Stomach (tissue), 9 donors: ENCODE data around the gene GTF2IRD1. TPM values are rescaled to one million over a fixed set of nuclear protein-coding genes. Genes with fewer than 3 reads are reported as not detected.
"Not testable (repeated sequence)": the region's sequence is repeated elsewhere in the genome, so short reads cannot be mapped to it uniquely, and the experiment has no call there.

Source experiments
- DNase-seq, 2 donors: peaks; one replicate each; pipeline versions ENCODE4 v3.0.0 to v3.0.0-alpha.2; 2013 to 2019
- H3K27ac ChIP-seq, 5 donors: fragments of 200-600 bp in 4 of 5; sonication (generic) in 4 of 5; one replicate each; pipeline ENCODE4 v1.5.1; 2013 to 2019; ENCODE audit warnings: mild to moderate bottlenecking in 1 of 5, moderate library complexity in 1 of 5
- H3K27me3 ChIP-seq, 3 donors: fragments of 200-600 bp; sonication (generic); one replicate each; pipeline ENCODE4 v1.5.1; 2017 to 2019; ENCODE audit warnings: mixed run types in 1 of 3
- H3K36me3 ChIP-seq, 4 donors: fragments of 200-600 bp; sonication (generic); 1 replicate in 3 of 4; 2 replicates in 1 of 4; pipeline ENCODE4 v1.5.1; 2016 to 2019
- H3K4me1 ChIP-seq, 4 donors: fragments of 200-600 bp; sonication (generic); one replicate each; pipeline ENCODE4 v1.5.1; 2016 to 2019
- H3K4me3 ChIP-seq, 4 donors: fragments of 200-600 bp; sonication (generic) in 3 of 4; one replicate each; pipeline ENCODE4 v1.5.1; 2016 to 2019; ENCODE audit warnings: mild to moderate bottlenecking in 1 of 4
- H3K9me3 ChIP-seq, 4 donors: fragments of 200-600 bp; sonication (generic); one replicate each; pipeline ENCODE4 v1.5.1; 2016 to 2019
- CTCF ChIP-seq, 7 experiments: fragments of 450-650 bp in 4 of 7; fragments of 200-600 bp in 3 of 7; sonication (generic) in 3 of 7; IDR thresholded peaks; one replicate each; pipeline ENCODE4 v1.5.1; 2016 to 2019; ENCODE audit warnings: antibody characterized with exemption in 7 of 7, control low read depth in 2 of 7, mild to moderate bottlenecking in 1 of 7
- EP300 ChIP-seq: sonication (generic); formaldehyde crosslinking; IDR thresholded peaks from one replicate; pipeline ENCODE4 v1.6.1; 2017; ENCODE audit warnings: antibody characterized with exemption
- POLR2A ChIP-seq, 4 donors: fragments of 450-650 bp; IDR thresholded peaks; one replicate each; pipeline ENCODE4 v1.6.1; 2016; ENCODE audit warnings: antibody characterized with exemption in 4 of 4, control low read depth in 2 of 4, mild to moderate bottlenecking in 1 of 4, moderate library complexity in 1 of 4
- POLR2AphosphoS5 ChIP-seq, 3 donors: sonication (generic); formaldehyde crosslinking; IDR thresholded peaks; one replicate each; pipeline ENCODE4 v1.6.1; 2016; ENCODE audit warnings: antibody characterized with exemption in 3 of 3
- WGBS, 5 donors: extraction: QIAGEN DNeasy Blood & Tissue Kit in 3 of 5; methylation state at CpG; one replicate each; pipeline versions ENCODE4 v1.1.5 to v1.1.7; 2013 to 2018; 5-methylcytosine and 5-hydroxymethylcytosine counted together
- intact Hi-C: fragments of 100-400 bp; cut with DNase I; formaldehyde crosslinking; loops from one replicate; pipeline ENCODE4 v1.15.1; 2023; ENCODE audit warnings: low total_unique reads
- polyA plus RNA-seq, 3 donors: library from polyadenylated mRNA; stranded (reverse); fragments of 200-250 nt; gene quantifications; one replicate each; pipeline ENCODE4 v1.2.3, GENCODE V29; 2013
- total RNA-seq, 5 donors: library from RNA; depleted of rRNA; stranded (reverse); fragments of >200 nt; gene quantifications; one replicate each; pipeline versions ENCODE4 v1.1.0 to v1.2.3, GENCODE V29; 2014 to 2016
- donor health status: healthy with polysubstance abuse.
- donor health status: Bipolar disorder and iron deficiency.
- donor health status: healthy.

Gene GTF2IRD1
- total and polyA plus RNA-seq, 8 donors, result 8.0 to 41.1 (median 15.3) TPM

- H3K4me3 ChIP-seq, result no peak overlapping the region
- intact Hi-C loops, result no loop called here
- H3K27me3 ChIP-seq, result no peaks in the 10 kb centered on the region
- no peaks in the 10 kb centered on the region for H3K4me1 ChIP-seq
- TF ChIP-seq POLR2A (IDR thresholded peaks at IDR 0.05), result no peak
- no peak for TF ChIP-seq CTCF (IDR thresholded peaks at IDR 0.05)
- no peak for TF ChIP-seq EP300
- TF ChIP-seq POLR2AphosphoS5 (IDR thresholded peaks at IDR 0.05), result no peak
- no peaks in the 10 kb centered on the region for H3K9me3 ChIP-seq
- no peaks in the 10 kb centered on the region for H3K36me3 ChIP-seq
- H3K27ac ChIP-seq, result no peak overlapping the region
- no peak for DNase-seq
- WGBS, 5 donors, result 65 to 83% (median 79%) methylated on average over 2 of the region's 2 CpGs
These were observed 42.9 kb upstream of the GTF2IRD1 start for GRCh38 chr7:74410772-74411171.

- H3K4me3 ChIP-seq, H3K27me3 ChIP-seq, H3K9me3 ChIP-seq, H3K4me1 ChIP-seq, H3K27ac ChIP-seq, DNase-seq, H3K36me3 ChIP-seq, intact Hi-C loops: not testable (repeated sequence)
- WGBS, 5 donors, result 71 to 81% (median 77%) methylated on average over 5 of the region's 5 CpGs
These were observed 42.1 kb upstream of the GTF2IRD1 start for GRCh38 chr7:74411571-74411970.

- Histone ChIP-seq H3K27me3 (no peaks in the 10 kb centered on the region), H3K4me1 (peaks cover 0 to under 1% (median under 1%) of the 10 kb centered on the region in 4 donors), H3K27ac (no peak overlapping the region), H3K4me3 (no peak overlapping the region), H3K9me3 (no peaks in the 10 kb centered on the region), H3K36me3 (no peaks in the 10 kb centered on the region)
- no peak for DNase-seq
- intact Hi-C loops, result no loop called here
- WGBS, 5 donors, result 43 to 50% (median 47%) methylated on average over 4 of the region's 4 CpGs
- TF ChIP-seq EP300, result no peak
- TF ChIP-seq POLR2AphosphoS5 (IDR thresholded peaks at IDR 0.05), result no peak
- no peak for TF ChIP-seq CTCF (IDR thresholded peaks at IDR 0.05)
- no peak for TF ChIP-seq POLR2A (IDR thresholded peaks at IDR 0.05)
These were observed 41.6 kb upstream of the GTF2IRD1 start for GRCh38 chr7:74412056-74412455.

- Histone ChIP-seq H3K27ac (no peak overlapping the region), H3K9me3 (no peaks in the 10 kb centered on the region), H3K4me1 (peaks cover 0 to 6% (median 3%) of the 10 kb centered on the region in 4 donors), H3K27me3 (no peaks in the 10 kb centered on the region), H3K4me3 (no peak overlapping the region), H3K36me3 (no peaks in the 10 kb centered on the region)
- intact Hi-C loops, result no loop called here
- no peak for DNase-seq
- WGBS, 5 donors, result 83 to 89% (median 86%) methylated on average over 3 of the region's 3 CpGs
- TF ChIP-seq CTCF (IDR thresholded peaks at IDR 0.05) (no peak), EP300 (no peak), POLR2A (IDR thresholded peaks at IDR 0.05) (no peak), POLR2AphosphoS5 (IDR thresholded peaks at IDR 0.05) (no peak)
These were observed 41.1 kb upstream of the GTF2IRD1 start for GRCh38 chr7:74412603-74413002.

GRCh38 chr7:74414595-74415333 is 38.9 kb upstream of the GTF2IRD1 start:
- H3K9me3 ChIP-seq, H3K27ac ChIP-seq, DNase-seq, H3K36me3 ChIP-seq, H3K4me3 ChIP-seq, H3K4me1 ChIP-seq, H3K27me3 ChIP-seq: not testable (repeated sequence)
- intact Hi-C loops, result loop anchor here (5.0 kb wide), 1 partner anchor 153 kb away; no protein-coding TSS in a partner anchor
- WGBS, 5 donors, result 71 to 75% methylated on average over 4 to 7 of the region's 7 CpGs; no CpG with 5 or more reads in 3 of the 5 donors
